Aorta (tissue), 5 donors: Measurements from ENCODE around the gene ASIC1. TPM values are rescaled to one million over a fixed set of nuclear protein-coding genes. Genes with fewer than 3 reads are reported as not detected.

ENCODE experiments used
- ATAC-seq: fragments of 200-7000 bp; cut with Tn5 transposase; one replicate; pipeline ENCODE4 v1.9.1; 2022; ENCODE audit warnings: moderate library complexity; ENCODE audit not compliant: low FRiP score
- DNase-seq, 2 donors: peaks; one replicate each; pipeline ENCODE4 v3.0.0-alpha.2; 2020
- H3K27ac ChIP-seq, 2 donors: one replicate each; pipeline ENCODE4 v1.5.1; 2013; ENCODE audit warnings: low read length in 2 of 2, mild to moderate bottlenecking in 2 of 2, moderate library complexity in 2 of 2, control low read depth in 1 of 2, inconsistent platforms in 1 of 2, low read depth in 1 of 2
- H3K27me3 ChIP-seq, 2 donors: one replicate each; pipeline ENCODE4 v1.6.1; 2013; ENCODE audit warnings: control low read depth in 1 of 2, low read length in 1 of 2, mild to moderate bottlenecking in 1 of 2, moderate library complexity in 1 of 2; ENCODE audit not compliant: insufficient read depth in 2 of 2, control insufficient read depth in 1 of 2
- H3K36me3 ChIP-seq, 2 donors: one replicate each; pipeline ENCODE4 v1.6.1; 2013; ENCODE audit warnings: control low read depth in 1 of 2, low read length in 1 of 2, mild to moderate bottlenecking in 1 of 2; ENCODE audit not compliant: insufficient read depth in 2 of 2, control insufficient read depth in 1 of 2
- H3K4me1 ChIP-seq, 2 donors: one replicate each; pipeline ENCODE4 v1.6.1; 2013; ENCODE audit warnings: low read length in 2 of 2, control low read depth in 1 of 2, mild to moderate bottlenecking in 1 of 2, moderate library complexity in 1 of 2; ENCODE audit not compliant: insufficient read depth in 2 of 2, control insufficient read depth in 1 of 2
- H3K4me3 ChIP-seq, 2 donors: one replicate each; pipeline ENCODE4 v1.5.1; 2013; ENCODE audit warnings: low read length in 2 of 2, control low read depth in 1 of 2, mild to moderate bottlenecking in 1 of 2
- H3K9me3 ChIP-seq: one replicate; pipeline ENCODE4 v1.6.1; 2013; ENCODE audit warnings: mild to moderate bottlenecking, low read length; ENCODE audit not compliant: control insufficient read depth
- WGBS, 2 donors: extraction: QIAGEN DNeasy Blood & Tissue Kit; methylation state at CpG; one replicate each; pipeline ENCODE4 v1.1.7; 2013; 5-methylcytosine and 5-hydroxymethylcytosine counted together
- intact Hi-C, 2 donors: fragments of 100-400 bp; cut with DNase I; formaldehyde crosslinking; loops; one replicate each; pipeline versions ENCODE4 v1.14.2 to v1.15.0; 2022
- polyA plus RNA-seq, 2 donors: library from polyadenylated mRNA; stranded (reverse); fragments of 200-250 nt; gene quantifications; one replicate each; pipeline ENCODE4 v1.2.3, GENCODE V29; 2013
- total RNA-seq, 2 donors: library from RNA; stranded (reverse); fragmentation: NEBNext Ultra II Directional; extraction: Animal tissue kit (Norgen Biotek cat#: 25700); gene quantifications; one replicate each; pipeline ENCODE4 v1.2.1, GENCODE V29; 2021
- donor health status: healthy with polysubstance abuse.
- donor health status: Bipolar disorder and iron deficiency.
- donor health status: DM: no; HTN: no; CAD: no.
- donor health status: DM: no; HTN: no; CAD: no.
- donor health status: DM: yes; HTN: yes; CAD: no.

ASIC1 gene
- total and polyA plus RNA-seq, 4 donors = 0.39 to 5.8 (median 1.2) TPM; not detected in 1

DNA sequence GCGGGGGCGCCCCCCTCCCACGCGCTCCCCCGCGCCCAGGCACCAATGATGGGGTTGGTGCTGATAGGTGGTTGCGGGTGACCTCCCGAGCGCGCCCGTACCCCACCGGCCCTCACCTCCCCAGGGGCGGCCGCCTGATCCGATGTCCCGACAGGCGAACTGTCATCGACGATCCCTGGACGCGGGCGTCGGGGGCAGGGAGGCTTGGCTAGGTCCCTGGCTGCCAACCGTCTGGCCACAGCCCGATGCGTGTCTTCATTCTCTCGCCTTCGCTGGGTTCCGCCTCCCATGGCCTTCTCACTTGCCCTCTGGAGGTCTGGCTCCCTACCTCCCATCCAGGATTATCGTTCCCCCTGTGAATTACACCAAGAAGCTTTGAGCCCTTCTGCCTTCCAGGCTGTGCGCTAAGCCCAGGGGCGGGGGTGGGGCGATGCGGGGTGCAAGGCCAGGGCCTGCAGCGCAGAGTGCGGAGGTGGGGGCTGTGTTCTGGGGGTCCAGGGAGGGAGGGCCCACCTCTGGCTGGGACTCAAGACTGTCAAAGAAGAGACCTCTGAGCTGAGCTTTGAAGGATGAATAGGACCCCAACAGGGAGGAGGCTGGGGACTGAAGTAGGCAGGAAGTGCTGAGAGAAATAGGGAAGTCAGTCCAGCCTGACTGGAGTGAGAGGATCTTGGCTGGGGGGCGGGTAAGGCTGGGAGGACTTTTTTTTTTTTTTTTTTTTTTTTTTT, 24.4 kb upstream of the ASIC1 start:
- ATAC-seq = peak; percentile 50
- no peaks in the 10 kb centered on the region for H3K27me3 ChIP-seq
- H3K27ac ChIP-seq = no peak overlapping the region
- H3K9me3 ChIP-seq = no peaks in the 10 kb centered on the region
- H3K36me3 ChIP-seq = no peaks in the 10 kb centered on the region
- H3K4me1 ChIP-seq = no peaks in the 10 kb centered on the region
- no peak overlapping the region for H3K4me3 ChIP-seq
- WGBS, 2 donors = 12 to 16% methylated on average over 29 to 37 of the region's 37 CpGs
- DNase-seq = peak; percentile 58 to 74
- intact Hi-C loops = no loop called here

DNA sequence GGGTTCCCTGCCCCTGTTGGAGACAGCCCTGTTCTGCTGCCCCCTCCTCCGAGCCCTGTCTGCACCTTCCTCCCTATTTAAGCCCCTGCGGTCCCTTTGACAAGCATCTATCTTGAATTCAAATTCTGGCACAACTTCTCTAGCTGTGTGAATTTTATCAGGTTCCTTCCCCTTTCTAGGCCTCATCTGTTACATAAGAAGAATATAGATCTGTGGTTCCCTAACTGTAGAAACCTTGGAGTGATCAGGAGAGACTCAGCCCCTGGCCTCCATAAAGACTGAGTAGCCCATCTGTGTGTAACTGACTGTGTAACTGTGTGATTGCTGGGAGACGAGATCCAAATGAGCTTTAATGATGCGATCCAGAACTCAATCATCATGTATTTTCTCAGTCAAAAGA, 19.1 kb upstream of the ASIC1 start:
- 92 to 94% methylated on average over 4 of the region's 4 CpGs for WGBS, 2 donors

DNA sequence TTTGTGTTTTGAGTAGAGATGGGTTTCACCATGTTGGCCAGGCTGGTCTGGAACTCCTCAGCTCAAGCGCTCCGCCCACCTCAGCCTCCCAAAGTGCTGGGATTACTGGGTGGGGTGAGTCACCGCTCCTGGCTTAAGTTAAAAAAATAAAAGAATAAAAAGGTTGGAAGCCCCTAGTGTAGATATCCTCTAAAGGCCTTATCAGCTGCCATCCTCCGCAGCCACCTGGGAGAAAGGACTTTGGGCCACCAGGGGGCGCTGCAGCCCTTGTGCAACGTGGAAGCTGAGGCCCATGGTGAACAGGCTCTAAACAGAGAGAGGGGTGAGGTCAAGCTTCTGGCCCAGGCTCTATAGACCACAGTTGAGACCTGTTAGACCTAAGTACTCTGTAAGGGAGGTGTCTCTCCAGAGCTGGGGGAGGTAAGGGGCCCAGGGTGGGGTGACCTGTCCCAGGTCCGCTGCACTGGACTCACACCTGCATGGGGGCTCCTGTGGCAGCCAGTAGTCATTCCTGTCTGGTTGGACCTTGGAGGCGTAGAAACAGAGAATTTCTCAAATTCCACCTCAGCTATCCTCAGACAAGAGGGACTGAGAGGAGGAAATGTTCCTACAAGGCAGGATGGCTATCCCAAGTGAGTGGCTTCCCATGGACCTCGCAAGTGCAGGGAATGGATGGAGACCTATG, 18.1 kb upstream of the ASIC1 start:
- no peak overlapping the region for H3K4me3 ChIP-seq
- DNase-seq = peak; percentile 89 to 96
- WGBS, 2 donors = 54 to 57% methylated on average over 9 of the region's 9 CpGs
- intact Hi-C loops = no loop called here
- H3K27ac ChIP-seq = no peak overlapping the region
- ATAC-seq = peak; percentile 86
- no peaks in the 10 kb centered on the region for H3K9me3 ChIP-seq
- no peaks in the 10 kb centered on the region for H3K36me3 ChIP-seq
- H3K4me1 ChIP-seq = no peaks in the 10 kb centered on the region
- no peaks in the 10 kb centered on the region for H3K27me3 ChIP-seq

More for the DNA sequence above, 19.1 kb upstream of the ASIC1 start:
- H3K27ac ChIP-seq = no peak overlapping the region
- H3K9me3 ChIP-seq = no peaks in the 10 kb centered on the region
- no peak overlapping the region for H3K4me3 ChIP-seq
- H3K27me3 ChIP-seq = no peaks in the 10 kb centered on the region
- intact Hi-C loops = no loop called here
- no peak for ATAC-seq
- no peaks in the 10 kb centered on the region for H3K4me1 ChIP-seq
- no peak for DNase-seq
- H3K36me3 ChIP-seq = no peaks in the 10 kb centered on the region

GRCh38 chr12:50040657-50041056, 16.7 kb upstream of the ASIC1 start:
- ATAC-seq = no peak
- no peak overlapping the region for H3K4me3 ChIP-seq
- no peaks in the 10 kb centered on the region for H3K27me3 ChIP-seq
- WGBS, 2 donors = 80 to 84% methylated on average over 4 of the region's 4 CpGs
- no peak overlapping the region for H3K27ac ChIP-seq
- H3K9me3 ChIP-seq = no peaks in the 10 kb centered on the region
- H3K4me1 ChIP-seq = no peaks in the 10 kb centered on the region
- H3K36me3 ChIP-seq = no peaks in the 10 kb centered on the region
- no peak for DNase-seq
- intact Hi-C loops = no loop called here

DNA sequence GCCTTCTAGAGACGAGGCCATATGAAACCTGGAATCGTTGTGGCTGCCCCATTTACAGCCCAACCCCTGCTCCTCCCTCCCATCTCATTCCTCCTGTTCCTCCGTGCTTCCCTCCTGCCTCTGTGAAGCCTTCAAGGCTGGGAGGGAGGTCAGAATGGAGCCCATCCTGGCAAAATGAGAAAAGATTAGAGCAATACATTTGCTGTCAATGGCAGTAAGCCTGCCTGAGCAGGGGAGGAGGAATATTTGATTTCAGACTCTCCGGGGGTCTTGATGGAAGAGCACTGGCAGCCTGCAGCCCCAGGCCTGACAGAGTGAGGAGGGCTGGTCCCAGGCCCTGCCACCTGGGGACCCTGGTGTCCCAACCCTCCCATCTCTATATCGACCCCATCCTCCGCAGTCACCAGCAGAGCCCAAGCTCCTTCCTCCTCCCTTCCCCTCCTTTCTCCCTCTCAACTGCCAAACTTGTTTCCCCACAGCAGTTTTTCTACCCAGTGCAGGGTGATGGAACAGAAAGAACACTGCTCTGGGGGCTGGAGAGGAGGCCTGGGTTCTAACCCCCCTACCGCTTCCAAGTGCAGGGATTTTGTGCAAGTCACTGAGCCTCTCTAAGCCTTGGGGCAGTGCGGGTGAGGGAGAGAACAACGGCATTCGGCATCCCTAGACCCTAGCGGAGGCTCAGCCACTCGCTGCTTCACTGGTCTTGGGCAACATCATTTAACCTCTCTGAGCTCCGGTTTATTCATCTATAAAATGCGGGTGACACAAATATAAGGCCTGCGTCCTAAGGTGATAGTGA, 16.1 kb upstream of the ASIC1 start:
- ATAC-seq (no peak), DNase-seq (no peak)
- Histone ChIP-seq H3K27me3 (no peaks in the 10 kb centered on the region), H3K27ac (no peak overlapping the region), H3K36me3 (no peaks in the 10 kb centered on the region), H3K4me1 (no peaks in the 10 kb centered on the region), H3K4me3 (no peak overlapping the region), H3K9me3 (no peaks in the 10 kb centered on the region)
- WGBS, 2 donors = 92 to 93% methylated on average over 15 of the region's 15 CpGs
- intact Hi-C loops = no loop called here

GRCh38 chr12:50041962-50042361, 15.4 kb upstream of the ASIC1 start:
- H3K27ac ChIP-seq = no peak overlapping the region
- H3K4me1 ChIP-seq = no peaks in the 10 kb centered on the region
- H3K4me3 ChIP-seq = no peak overlapping the region
- no peaks in the 10 kb centered on the region for H3K36me3 ChIP-seq
- WGBS, 2 donors = 87 to 91% methylated on average over 5 of the region's 5 CpGs
- ATAC-seq (no peak), DNase-seq (no peak)
- no peaks in the 10 kb centered on the region for H3K27me3 ChIP-seq
- H3K9me3 ChIP-seq = no peaks in the 10 kb centered on the region
- intact Hi-C loops = no loop called here

GRCh38 chr12:50042693-50043092, 14.7 kb upstream of the ASIC1 start:
- H3K4me1 ChIP-seq = no peaks in the 10 kb centered on the region
- H3K27ac ChIP-seq = no peak overlapping the region
- no peak overlapping the region for H3K4me3 ChIP-seq
- no peaks in the 10 kb centered on the region for H3K36me3 ChIP-seq
- no peak for ATAC-seq
- WGBS, 2 donors = 91 to 95% methylated on average over 6 of the region's 6 CpGs
- DNase-seq = no peak
- H3K27me3 ChIP-seq = no peaks in the 10 kb centered on the region
- no peaks in the 10 kb centered on the region for H3K9me3 ChIP-seq
- intact Hi-C loops = no loop called here

DNA sequence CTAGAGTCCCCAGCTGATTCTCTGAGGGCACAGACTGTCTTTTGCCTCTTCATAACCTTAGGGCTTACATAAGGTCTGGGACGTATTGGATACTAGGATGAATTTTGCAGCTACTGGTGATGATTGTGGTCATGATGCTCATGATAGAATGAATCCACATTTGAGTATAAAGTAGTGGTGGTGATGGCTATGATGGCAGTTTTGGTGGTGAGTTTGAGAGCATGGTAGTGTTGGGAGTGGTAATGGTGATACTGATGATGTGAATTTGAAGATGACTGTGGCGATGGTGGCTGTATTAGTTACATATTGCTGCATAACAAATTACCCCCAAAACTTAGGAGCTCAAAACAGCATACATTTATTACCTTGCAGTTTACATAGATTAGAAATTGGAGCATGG, 14.1 kb upstream of the ASIC1 start:
- WGBS, 2 donors = 85 to 88% methylated on average over 2 of the region's 2 CpGs
- DNase-seq (no peak), ATAC-seq (no peak)
- H3K4me1 ChIP-seq = no peaks in the 10 kb centered on the region
- H3K27ac ChIP-seq = no peak overlapping the region
- no peaks in the 10 kb centered on the region for H3K36me3 ChIP-seq
- H3K9me3 ChIP-seq = no peaks in the 10 kb centered on the region
- H3K4me3 ChIP-seq = no peak overlapping the region
- no peaks in the 10 kb centered on the region for H3K27me3 ChIP-seq
- intact Hi-C loops = no loop called here
